Stimulated activated naive CD8-positive, alpha-beta T cell treated with anti-CD3 and anti-CD28 coated beads, Interleukin-15, Interleukin-2, amounts not matched to agents 100 ng/mL and 50 ng/mL, for 24 hours (primary cell): Measurements from ENCODE around the gene PDCD11.
A peak's percentile ranks its signal among the peaks of the same experiment; 100 is the strongest.

Experiments
- H3K27ac Mint-ChIP-seq: one replicate; pipeline ENCODE4 v1.8.0; 2021; ENCODE audit warnings: mild to moderate bottlenecking, mixed read lengths
- H3K27me3 Mint-ChIP-seq: one replicate; pipeline ENCODE4 v1.8.0; 2021; ENCODE audit warnings: mixed read lengths
- H3K36me3 Mint-ChIP-seq: one replicate; pipeline ENCODE4 v1.8.0; 2021; ENCODE audit warnings: low read depth, mixed read lengths
- H3K4me1 Mint-ChIP-seq: one replicate; pipeline ENCODE4 v1.8.0; 2021; ENCODE audit warnings: low read depth, mixed read lengths
- H3K4me3 Mint-ChIP-seq: one replicate; pipeline ENCODE4 v1.8.0; 2021; ENCODE audit warnings: mild to moderate bottlenecking, mixed read lengths
- H3K9me3 Mint-ChIP-seq: one replicate; pipeline ENCODE4 v1.8.0; 2021; ENCODE audit warnings: mixed read lengths

Gene PDCD11

DNA sequence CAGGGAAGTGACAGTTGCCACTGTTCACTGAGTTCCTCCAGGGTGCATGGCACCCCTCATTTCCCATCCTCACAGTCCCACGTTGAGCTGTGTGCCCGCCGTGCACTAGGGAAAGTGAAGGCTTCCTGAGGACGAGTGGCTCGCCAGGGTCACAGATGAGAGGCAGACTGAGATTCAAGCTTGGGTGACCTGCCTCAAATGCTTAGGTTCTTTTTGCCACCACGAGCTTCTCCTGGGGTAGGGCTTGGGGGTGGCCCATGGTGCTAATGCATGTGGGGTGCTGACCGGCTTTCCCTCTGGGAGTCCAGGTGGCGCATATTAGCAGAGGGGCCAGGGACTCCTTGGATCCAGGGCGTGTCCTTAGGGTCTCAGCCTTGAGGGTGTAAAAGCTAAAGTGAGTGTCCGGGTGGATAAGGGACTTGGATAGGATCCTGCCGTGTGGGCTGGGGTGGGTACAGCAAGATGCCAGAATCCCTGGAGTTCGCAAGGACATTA, 53.8 kb downstream of the PDCD11 start:
- peaks cover 37% of the 10 kb centered on the region for H3K36me3 Mint-ChIP-seq

DNA sequence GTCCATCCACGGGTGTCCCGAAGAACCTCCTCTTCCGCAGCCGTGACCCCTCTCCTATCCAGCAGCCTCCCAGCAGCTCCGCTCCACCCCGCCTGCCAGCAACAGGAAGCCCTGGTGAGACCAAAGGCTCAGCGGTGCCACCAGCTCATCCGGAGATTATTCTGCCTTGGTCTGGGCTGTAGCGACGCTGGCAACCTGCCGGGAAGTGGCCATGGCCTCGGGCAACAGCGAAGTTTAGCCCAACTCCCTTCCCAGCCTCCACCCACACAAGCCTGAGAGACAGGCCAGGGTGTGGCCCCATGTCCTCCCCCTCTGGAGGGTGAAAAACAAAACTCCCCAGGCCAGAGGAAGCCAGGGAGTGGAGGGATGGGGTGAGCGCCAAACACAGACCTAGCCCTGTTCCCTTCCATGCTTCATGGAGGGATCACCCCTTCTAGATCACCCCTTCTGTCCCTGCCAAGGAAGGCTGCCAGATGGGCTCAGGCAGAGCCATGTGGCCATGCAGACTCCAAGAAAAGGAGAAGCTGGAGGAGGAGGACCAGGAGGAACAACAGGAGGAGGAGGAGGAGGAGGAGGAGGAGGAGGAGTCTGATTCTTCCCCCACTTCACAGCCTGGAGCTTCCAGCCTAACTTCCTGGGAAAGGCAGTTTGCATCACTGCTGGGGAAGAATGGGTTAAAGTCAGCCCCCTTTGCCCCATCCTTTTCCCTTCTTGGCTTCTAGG, 54.8 kb downstream of the PDCD11 start:
- H3K4me1 Mint-ChIP-seq = peaks cover 36% of the 10 kb centered on the region
- H3K9me3 Mint-ChIP-seq = no peaks in the 10 kb centered on the region
- peaks cover 27% of the 10 kb centered on the region for H3K36me3 Mint-ChIP-seq
- peak overlapping the region; percentile 81 for H3K27ac Mint-ChIP-seq
- H3K4me3 Mint-ChIP-seq = peak overlapping the region; percentile 81
- no peaks in the 10 kb centered on the region for H3K27me3 Mint-ChIP-seq

More for the DNA sequence above, 53.8 kb downstream of the PDCD11 start:
- no peak overlapping the region for H3K27ac Mint-ChIP-seq
- no peaks in the 10 kb centered on the region for H3K9me3 Mint-ChIP-seq
- peaks cover 36% of the 10 kb centered on the region for H3K4me1 Mint-ChIP-seq
- peak overlapping the region; percentile 81 for H3K4me3 Mint-ChIP-seq
- H3K27me3 Mint-ChIP-seq = no peaks in the 10 kb centered on the region

DNA sequence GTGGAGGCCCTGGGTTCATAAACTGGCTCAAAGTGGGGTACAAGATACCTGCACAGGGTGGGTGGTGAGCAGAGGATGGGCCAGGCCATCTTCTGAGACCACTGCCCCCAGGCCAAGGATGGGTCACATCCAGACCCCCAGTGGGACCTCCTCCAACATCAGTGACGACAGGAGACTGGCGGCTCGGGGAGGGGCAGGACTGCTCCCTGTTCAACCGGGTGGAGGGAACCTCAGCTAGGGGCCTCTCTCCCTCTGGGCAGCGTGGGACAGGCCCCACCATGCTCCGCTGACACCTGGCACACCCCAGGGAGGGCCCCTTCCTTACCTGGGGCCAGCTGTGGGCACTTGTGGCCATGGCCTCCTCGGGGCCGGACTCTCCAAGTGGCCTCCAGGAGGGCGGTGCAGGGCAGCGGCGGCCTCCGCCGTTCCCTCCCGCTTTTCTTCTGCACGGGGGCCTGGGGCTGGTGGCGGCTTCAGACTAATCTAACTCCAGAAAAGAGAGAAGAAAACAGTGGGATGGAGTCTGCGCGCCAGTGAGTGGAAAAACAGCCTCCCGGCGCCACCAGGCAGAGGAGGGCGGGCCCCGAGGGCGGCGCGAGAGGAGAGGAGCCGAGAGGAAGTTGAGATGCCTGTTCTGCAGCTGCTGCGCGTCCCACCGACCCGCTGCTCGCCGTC, 55.5 kb downstream of the PDCD11 start, which contains the start of gene CALHM2:
CALHM2 (minus strand) TSS at position 540 of the 675 bp plus-strand sequence. CDS start 2,429 bp downstream, outside the sequence.
- H3K9me3 Mint-ChIP-seq = no peaks in the 10 kb centered on the region
- H3K4me1 Mint-ChIP-seq = peaks cover 36% of the 10 kb centered on the region
- peak within 1 kb of the TSS; percentile 81 for H3K27ac Mint-ChIP-seq
- H3K36me3 Mint-ChIP-seq = peaks cover 22% of the 10 kb centered on the region
- no peaks in the 10 kb centered on the region for H3K27me3 Mint-ChIP-seq
- H3K4me3 Mint-ChIP-seq = peak within 1 kb of the TSS; percentile 81

DNA sequence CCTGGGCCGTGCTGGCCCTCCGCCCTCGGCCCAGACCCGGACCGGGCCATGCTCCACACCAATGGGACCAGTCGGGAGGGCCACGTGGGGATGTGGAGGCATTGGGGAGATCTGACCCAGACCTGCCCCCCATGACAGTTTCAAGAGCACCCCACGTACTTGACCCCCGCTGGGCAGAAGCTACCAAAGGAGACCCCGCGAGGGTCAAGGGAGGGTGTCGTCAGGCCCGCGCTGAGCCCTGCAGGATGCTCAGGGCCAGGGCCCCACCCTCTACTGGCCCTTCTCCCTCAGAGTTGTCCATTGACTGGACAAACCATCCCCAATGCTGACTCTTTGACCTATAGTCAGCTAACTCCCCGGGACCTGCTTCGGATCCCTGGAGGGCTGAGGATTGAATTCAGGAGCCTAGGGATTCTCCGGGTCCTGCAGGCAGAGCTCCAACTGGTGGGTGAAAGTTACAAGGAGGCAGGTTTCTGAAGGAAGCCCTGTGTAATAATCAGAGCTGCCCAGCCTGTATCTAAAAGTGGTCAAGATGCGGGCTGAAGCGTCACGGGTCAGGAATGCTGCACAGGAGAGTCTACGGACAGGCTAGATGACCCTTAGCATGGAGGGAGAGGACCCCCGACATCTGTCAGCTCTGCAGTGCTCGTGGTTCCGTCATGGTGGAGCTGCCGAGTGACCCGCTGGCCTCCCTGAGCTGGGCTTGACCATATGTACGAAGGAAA, 56.2 kb downstream of the PDCD11 start:
- Mint-ChIP-seq H3K27me3 (no peaks in the 10 kb centered on the region), H3K27ac (no peak overlapping the region), H3K36me3 (peaks cover 17% of the 10 kb centered on the region), H3K4me1 (peaks cover 36% of the 10 kb centered on the region), H3K4me3 (peak overlapping the region; percentile 81), H3K9me3 (no peaks in the 10 kb centered on the region)

DNA sequence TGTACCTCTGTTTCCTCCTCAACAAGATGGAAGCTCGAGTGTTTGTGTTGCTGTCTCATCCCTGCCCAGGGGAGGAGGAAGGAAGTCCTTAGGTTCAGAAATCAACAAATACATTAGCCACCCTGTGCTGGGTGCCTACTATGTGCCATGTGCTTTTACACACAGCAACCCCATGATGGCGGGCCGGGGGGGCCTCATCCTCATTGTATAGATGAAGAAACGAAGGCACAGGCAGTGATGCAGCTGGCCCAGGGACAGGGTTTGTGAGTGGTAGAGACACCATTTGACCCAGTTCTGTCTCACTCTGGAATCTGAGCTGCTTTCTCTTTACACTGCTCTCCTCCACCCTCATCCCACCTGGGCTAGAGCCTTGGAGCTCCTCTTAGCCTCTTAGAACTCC, 57.6 kb downstream of the PDCD11 start:
- H3K4me3 Mint-ChIP-seq = no peak overlapping the region
- H3K27me3 Mint-ChIP-seq = no peaks in the 10 kb centered on the region
- no peak overlapping the region for H3K27ac Mint-ChIP-seq
- no peaks in the 10 kb centered on the region for H3K9me3 Mint-ChIP-seq
- H3K36me3 Mint-ChIP-seq = peaks cover 6% of the 10 kb centered on the region
- peaks cover 31% of the 10 kb centered on the region for H3K4me1 Mint-ChIP-seq

DNA sequence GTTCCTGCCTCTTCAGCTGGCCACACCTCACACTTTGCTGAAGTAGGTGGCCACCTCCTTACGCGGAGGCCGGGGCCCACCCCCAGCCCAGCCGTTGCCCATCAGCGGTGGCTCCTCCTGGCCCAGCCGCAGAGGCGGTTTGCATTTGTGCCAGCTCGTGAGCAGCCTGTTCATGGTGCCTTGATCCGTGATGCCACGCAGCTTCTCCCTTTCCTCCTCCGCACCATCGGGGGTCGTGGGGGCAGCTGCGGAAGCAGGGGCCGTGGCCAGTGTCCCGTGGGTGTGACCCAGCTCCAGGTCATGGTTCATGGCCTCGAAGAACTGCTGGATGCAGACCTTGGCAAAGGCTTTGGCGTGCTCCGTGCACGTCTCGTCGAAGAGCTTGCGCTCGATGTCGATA, 58.8 kb downstream of the PDCD11 start:
- Mint-ChIP-seq H3K36me3 (no peaks in the 10 kb centered on the region), H3K27ac (no peak overlapping the region), H3K27me3 (no peaks in the 10 kb centered on the region), H3K9me3 (no peaks in the 10 kb centered on the region), H3K4me3 (no peak overlapping the region), H3K4me1 (peaks cover 26% of the 10 kb centered on the region)

DNA sequence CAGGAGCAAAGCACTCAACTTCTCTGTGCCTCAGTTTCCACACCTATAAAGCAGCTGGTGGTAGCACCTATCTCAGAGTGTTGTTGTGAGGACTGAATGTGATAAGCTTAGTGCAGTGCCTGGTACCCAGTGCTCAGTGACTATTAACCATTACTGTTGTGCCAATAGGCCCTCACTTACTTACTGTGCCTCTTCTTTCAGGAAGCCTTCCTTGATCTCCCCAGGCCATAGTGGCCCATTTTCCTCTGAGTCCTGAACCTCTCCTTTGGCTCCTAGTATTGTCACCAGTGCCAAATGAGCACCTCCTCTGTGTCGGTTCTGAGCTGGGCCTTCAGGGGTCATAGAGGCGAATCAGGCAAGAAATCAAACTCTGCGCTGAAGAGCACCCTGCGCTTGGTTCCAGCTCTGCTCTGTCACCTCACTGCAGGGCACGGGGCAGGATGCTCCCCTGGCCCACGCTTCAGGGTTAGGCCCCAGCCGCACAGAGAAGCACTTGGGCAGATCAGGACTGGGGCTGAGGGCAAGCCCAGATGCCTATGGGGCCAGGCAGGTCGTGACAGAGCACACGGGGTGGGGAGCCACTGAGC, 59.7 kb downstream of the PDCD11 start:
- peaks cover 18% of the 10 kb centered on the region for H3K4me1 Mint-ChIP-seq
- no peaks in the 10 kb centered on the region for H3K27me3 Mint-ChIP-seq
- H3K4me3 Mint-ChIP-seq = no peak overlapping the region
- H3K36me3 Mint-ChIP-seq = no peaks in the 10 kb centered on the region
- no peak overlapping the region for H3K27ac Mint-ChIP-seq
- H3K9me3 Mint-ChIP-seq = no peaks in the 10 kb centered on the region

DNA sequence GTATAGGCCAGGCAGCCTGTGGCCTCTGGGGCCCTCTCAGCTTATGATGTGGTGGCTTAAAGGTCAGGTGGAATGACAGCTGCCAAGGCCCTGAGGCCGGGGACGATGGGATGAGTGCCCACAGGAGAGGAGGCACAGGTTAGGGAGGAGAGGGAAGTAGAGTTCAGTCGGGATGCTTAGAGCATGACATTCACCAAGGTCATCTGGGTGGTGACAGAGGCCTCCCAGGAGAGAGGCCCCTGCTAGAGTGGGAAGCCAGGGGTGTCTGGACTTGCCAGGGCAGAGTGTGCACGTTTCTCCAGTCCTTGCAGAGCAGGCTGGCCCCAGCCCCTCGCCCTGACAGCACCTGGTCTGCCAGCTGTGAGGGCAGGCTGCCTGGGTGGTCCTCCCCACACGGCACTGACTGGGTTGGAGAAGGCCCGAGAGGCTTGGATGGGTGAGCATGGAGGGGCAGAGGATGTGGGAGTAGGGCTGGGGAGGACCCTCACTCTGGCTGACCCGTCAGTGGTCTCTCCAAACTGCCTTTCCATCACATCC, 60.8 kb downstream of the PDCD11 start:
- no peaks in the 10 kb centered on the region for H3K36me3 Mint-ChIP-seq
- H3K27ac Mint-ChIP-seq = no peak overlapping the region
- no peak overlapping the region for H3K4me3 Mint-ChIP-seq
- H3K27me3 Mint-ChIP-seq = no peaks in the 10 kb centered on the region
- peaks cover 13% of the 10 kb centered on the region for H3K4me1 Mint-ChIP-seq
- H3K9me3 Mint-ChIP-seq = no peaks in the 10 kb centered on the region

DNA sequence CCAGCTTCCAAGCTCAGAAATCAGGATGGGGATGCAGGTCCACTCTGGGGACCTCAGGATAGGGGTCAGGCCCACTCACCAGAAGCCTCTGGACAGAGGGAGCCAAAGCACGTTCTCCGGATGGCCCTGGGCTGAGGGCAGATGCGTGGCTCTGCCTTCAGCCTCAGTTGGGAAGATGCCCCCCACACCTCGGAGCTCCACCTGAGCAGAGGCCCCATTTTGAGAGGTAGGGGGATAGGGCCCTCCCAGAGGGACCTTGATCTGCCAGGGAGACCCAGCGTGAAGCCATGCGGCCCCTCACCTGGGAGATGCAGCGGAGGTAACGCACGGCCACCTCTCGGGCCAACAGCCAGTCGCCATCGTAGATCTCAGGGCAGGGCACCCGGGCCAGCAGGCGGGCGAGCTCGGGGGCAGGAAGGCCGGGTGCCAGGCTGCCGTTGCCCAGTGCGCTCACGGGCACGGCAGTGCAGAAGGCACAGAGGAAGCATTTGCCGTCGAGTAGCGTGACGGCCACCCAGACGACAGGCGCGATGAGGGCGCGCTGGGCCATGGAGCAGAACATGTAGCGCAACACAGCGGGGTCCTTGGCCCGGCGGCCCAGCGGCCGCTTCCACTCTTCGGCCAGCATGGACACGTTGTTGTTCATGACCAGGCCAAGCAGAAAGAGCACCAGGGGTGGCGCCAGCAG, 61.6 kb downstream of the PDCD11 start:
- no peak overlapping the region for H3K27ac Mint-ChIP-seq
- H3K9me3 Mint-ChIP-seq = no peaks in the 10 kb centered on the region
- H3K4me1 Mint-ChIP-seq = peaks cover 5% of the 10 kb centered on the region
- H3K36me3 Mint-ChIP-seq = no peaks in the 10 kb centered on the region
- H3K27me3 Mint-ChIP-seq = no peaks in the 10 kb centered on the region
- H3K4me3 Mint-ChIP-seq = no peak overlapping the region

DNA sequence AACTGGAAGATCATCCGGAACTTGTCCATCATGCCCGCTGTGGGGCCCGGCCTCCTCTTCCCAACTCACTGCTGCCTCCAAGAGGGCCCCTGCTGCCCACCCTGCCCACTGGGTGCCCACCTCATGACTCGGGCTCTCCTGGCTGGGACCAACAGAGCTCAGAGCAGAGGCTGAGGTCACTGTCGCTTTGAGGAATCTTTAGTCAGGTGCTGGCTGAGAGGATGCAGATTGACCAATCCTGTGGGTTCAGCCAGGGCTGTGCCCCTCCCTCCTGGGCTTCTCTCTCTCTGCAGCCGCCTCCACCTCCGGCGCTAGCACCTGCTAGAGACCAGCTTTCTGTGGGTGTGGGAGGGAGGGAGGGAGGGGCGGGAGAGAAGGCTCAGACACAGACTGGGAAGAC, 62.3 kb downstream of the PDCD11 start, which contains the start of gene CALHM1:
CALHM1 (minus strand) TSS at position 181 of the 400 bp plus-strand sequence; CDS start at position 32, 149 bp downstream.
- no peaks in the 10 kb centered on the region for H3K27me3 Mint-ChIP-seq
- no peaks in the 10 kb centered on the region for H3K9me3 Mint-ChIP-seq
- no peaks in the 10 kb centered on the region for H3K36me3 Mint-ChIP-seq
- peaks cover 5% of the 10 kb centered on the region for H3K4me1 Mint-ChIP-seq
- H3K4me3 Mint-ChIP-seq = no peak within 1 kb of the TSS
- H3K27ac Mint-ChIP-seq = no peak within 1 kb of the TSS

DNA sequence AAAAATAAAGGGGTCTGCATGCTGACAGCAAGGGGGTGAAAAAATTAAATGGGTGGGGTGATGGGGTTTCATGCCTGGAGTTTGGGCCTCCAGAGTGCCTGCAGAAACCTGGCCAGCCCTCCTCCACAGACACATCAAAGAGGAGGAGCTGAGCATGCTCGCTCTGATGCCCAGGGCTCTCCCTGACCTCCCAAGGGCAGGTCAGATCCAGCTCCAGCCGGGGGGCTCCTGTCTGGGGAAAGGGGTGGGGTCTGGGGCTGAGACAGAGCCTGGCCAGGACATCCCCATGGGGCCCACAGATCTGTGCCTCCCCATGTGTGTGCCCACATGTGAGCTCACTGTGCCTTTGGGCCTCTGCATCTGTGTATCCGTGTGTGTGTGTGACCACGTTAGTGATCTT, 63.2 kb downstream of the PDCD11 start:
- no peaks in the 10 kb centered on the region for H3K36me3 Mint-ChIP-seq
- no peak overlapping the region for H3K4me3 Mint-ChIP-seq
- no peak overlapping the region for H3K27ac Mint-ChIP-seq
- H3K4me1 Mint-ChIP-seq = peaks cover 5% of the 10 kb centered on the region
- no peaks in the 10 kb centered on the region for H3K27me3 Mint-ChIP-seq
- no peaks in the 10 kb centered on the region for H3K9me3 Mint-ChIP-seq

DNA sequence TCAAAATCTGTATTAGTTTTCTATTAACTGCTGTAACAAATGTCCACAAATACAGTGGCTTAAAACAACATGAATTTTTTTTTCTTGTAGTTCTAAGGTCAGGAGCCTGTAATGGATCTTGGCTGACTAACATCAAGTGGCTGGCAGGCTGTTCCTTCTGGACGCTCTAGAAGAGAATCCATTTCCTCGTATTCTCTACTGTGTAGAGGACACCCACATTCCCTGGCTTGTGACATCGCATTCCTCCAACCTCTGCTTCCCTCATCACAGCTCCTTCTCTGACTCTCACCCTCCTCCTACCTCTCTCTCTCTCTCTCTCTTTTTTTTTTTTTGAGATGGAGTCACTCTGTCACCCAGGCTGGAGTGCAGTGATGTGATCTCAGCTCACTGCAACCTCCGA, 67.1 kb downstream of the PDCD11 start:
- no peak overlapping the region for H3K27ac Mint-ChIP-seq
- no peaks in the 10 kb centered on the region for H3K36me3 Mint-ChIP-seq
- no peaks in the 10 kb centered on the region for H3K9me3 Mint-ChIP-seq
- H3K27me3 Mint-ChIP-seq = no peaks in the 10 kb centered on the region
- H3K4me1 Mint-ChIP-seq = peaks cover 5% of the 10 kb centered on the region
- H3K4me3 Mint-ChIP-seq = no peak overlapping the region

DNA sequence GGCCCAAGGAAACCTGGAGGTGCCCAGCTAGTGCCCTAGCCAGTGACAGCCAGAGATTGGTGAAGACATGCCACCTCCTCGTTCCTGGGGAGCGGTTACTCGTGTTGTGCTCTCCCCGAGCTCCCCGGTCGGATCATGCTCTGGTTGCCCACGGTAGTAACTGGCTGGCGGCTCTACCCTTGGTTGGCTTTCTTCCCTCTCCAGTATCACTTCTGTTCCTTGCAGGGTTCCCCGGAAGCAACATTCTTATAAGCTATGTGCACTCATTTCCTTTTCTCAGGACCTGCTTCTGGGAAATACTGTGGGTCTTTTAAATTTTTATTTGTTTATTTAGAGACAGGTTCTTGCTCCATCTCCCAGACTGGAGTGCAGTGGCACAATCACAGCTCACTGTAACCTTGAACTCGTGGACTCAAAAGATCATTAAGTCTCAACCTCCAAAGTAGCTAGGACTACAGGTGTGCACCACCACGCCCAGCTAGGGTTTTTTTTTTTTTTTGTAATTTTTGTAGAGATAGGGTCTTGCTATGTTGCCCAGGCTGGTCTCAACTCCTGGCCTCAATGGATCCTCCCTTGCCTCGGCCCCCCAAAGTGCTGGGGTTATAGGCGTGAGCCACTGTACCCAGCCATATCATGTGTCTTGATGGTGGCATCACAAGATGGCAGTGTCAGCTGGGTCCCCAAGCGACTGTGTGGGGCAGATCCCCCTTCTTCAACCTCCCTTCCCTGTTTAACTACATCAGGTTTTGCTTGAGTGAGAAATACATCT, 69.2 kb downstream of the PDCD11 start:
- Mint-ChIP-seq H3K9me3 (no peaks in the 10 kb centered on the region), H3K27ac (no peak overlapping the region), H3K27me3 (no peaks in the 10 kb centered on the region), H3K36me3 (no peaks in the 10 kb centered on the region), H3K4me3 (no peak overlapping the region), H3K4me1 (peaks cover 11% of the 10 kb centered on the region)
